Peyer's patch (tissue), 4 donors: ENCODE data around the gene SYVN1.

ENCODE experiments used
- POLR2A ChIP-seq, 2 donors: fragments of 450-650 bp; IDR thresholded peaks; one replicate each; pipeline ENCODE4 v1.5.1; 2017; ENCODE audit warnings: antibody characterized with exemption in 2 of 2, mild to moderate bottlenecking in 2 of 2, moderate library complexity in 2 of 2
- TF ChIP-seq, protein P1 (sequence below), 6 experiments: fragments of 450-650 bp in 4 of 6; fragments of 200-600 bp in 2 of 6; sonication (generic) in 1 of 6; IDR thresholded peaks; one replicate each; pipeline ENCODE4 v1.5.1; 2017 to 2019; ENCODE audit warnings: antibody characterized with exemption in 6 of 6, mild to moderate bottlenecking in 3 of 6, moderate library complexity in 1 of 6

DNA sequence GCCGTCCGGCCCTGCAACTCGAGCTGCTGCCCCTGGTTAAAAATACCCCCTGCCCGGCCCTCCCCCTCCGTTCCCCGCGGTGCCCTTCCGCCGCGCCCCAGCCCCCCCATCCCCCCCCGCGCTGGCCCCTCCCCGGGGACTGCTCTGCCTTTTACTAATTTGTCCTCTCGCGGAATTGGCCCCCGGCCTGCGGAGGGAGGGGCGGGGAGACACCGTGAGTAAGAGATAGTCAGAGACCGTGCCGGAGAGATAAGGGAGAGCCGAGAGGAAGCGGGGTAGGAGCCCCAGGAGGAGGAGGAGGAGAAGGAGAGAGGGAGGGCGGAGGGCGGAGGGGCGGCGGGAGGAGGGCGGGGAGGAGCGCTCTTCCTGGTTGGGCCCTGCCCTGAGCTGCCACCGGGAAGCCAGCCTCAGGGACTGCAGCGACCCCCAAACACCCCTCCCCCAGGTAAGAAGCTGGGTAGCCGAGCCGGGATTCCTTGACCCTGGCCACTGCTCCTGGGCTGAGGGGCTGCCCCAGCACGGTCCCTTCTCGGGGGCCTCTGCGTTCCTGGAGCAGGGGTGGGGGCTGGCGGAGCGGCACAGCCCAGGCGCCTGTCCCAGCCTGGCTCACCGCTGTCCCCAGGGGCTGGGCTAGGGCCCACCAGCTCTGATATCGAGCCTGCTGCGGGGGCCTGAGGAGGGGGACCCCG, 47.4 kb upstream of the SYVN1 start, which contains the start of gene CAPN1:
- TF ChIP-seq, protein P1, sequence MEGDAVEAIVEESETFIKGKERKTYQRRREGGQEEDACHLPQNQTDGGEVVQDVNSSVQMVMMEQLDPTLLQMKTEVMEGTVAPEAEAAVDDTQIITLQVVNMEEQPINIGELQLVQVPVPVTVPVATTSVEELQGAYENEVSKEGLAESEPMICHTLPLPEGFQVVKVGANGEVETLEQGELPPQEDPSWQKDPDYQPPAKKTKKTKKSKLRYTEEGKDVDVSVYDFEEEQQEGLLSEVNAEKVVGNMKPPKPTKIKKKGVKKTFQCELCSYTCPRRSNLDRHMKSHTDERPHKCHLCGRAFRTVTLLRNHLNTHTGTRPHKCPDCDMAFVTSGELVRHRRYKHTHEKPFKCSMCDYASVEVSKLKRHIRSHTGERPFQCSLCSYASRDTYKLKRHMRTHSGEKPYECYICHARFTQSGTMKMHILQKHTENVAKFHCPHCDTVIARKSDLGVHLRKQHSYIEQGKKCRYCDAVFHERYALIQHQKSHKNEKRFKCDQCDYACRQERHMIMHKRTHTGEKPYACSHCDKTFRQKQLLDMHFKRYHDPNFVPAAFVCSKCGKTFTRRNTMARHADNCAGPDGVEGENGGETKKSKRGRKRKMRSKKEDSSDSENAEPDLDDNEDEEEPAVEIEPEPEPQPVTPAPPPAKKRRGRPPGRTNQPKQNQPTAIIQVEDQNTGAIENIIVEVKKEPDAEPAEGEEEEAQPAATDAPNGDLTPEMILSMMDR (IDR thresholded peaks at IDR 0.05): peak in 1 of 6 experiments; percentile 17
- TF ChIP-seq POLR2A (IDR thresholded peaks at IDR 0.05): peak in 1 of 2 donors; percentile 23
